Right renal cortex interstitium (tissue), 3 donors: ENCODE results near the gene FTCD. TPM values are rescaled to one million over a fixed set of nuclear protein-coding genes. Genes with fewer than 3 reads are reported as not detected.
"Not testable (repeated sequence)": the region's sequence is repeated elsewhere in the genome, so short reads cannot be mapped to it uniquely, and the experiment has no call there.

Experiments used
- DNase-seq, 3 donors: peaks; one replicate each; pipeline ENCODE4 v3.0.0-alpha.2; 2013; ENCODE audit warnings: low read depth in 3 of 3, low spot score in 2 of 3
- polyA plus RNA-seq, 3 donors: library from polyadenylated mRNA; unstranded; fragments of 120-200 nt; gene quantifications; one replicate each; pipeline ENCODE4 v1.2.1, GENCODE V29; 2013; ENCODE audit not compliant: insufficient read length in 3 of 3

The FTCD gene
- polyA plus RNA-seq, 3 donors, result 15.1 to 23.2 (median 22.6) TPM

GRCh38 chr21:46171996-46172862 lies 16.9 kb upstream of the FTCD start:
- no peak for DNase-seq

- no peak for DNase-seq
Measured at GRCh38 chr21:46171585-46171984, 16.2 kb upstream of the FTCD start.

GRCh38 chr21:46170436-46171193 lies 15.2 kb upstream of the FTCD start:
- not testable (repeated sequence) for DNase-seq

- no peak for DNase-seq
Measured at GRCh38 chr21:46168659-46169386, 13.4 kb upstream of the FTCD start.

GRCh38 chr21:46168238-46168637 lies 12.9 kb upstream of the FTCD start:
- DNase-seq, result no peak

GRCh38 chr21:46165098-46165497 lies 9.7 kb upstream of the FTCD start:
- DNase-seq, result no peak

GRCh38 chr21:46163380-46163779 lies 8.0 kb upstream of the FTCD start:
- DNase-seq, result no peak

GRCh38 chr21:46161633-46162592 lies 6.5 kb upstream of the FTCD start:
- DNase-seq, result no peak

- DNase-seq, result no peak
Measured at GRCh38 chr21:46160907-46161632, 5.7 kb upstream of the FTCD start.

- no peak for DNase-seq
Measured at GRCh38 chr21:46160657-46160906, 5.2 kb upstream of the FTCD start.

- no peak for DNase-seq
Measured at GRCh38 chr21:46159841-46160656, 4.7 kb upstream of the FTCD start.

GRCh38 chr21:46159390-46159789 lies 4.0 kb upstream of the FTCD start:
- DNase-seq, result no peak

GRCh38 chr21:46158666-46159300 lies 3.4 kb upstream of the FTCD start:
- DNase-seq, result no peak

GRCh38 chr21:46157987-46158451 lies 2.6 kb upstream of the FTCD start:
- no peak for DNase-seq

- DNase-seq, result no peak
Measured at GRCh38 chr21:46157396-46157986, 2.1 kb upstream of the FTCD start.

GRCh38 chr21:46156678-46157077 lies 1.3 kb upstream of the FTCD start:
- DNase-seq, result no peak

GRCh38 chr21:46156378-46156645 lies 933 bp upstream of the FTCD start:
- no peak for DNase-seq

GRCh38 chr21:46154955-46155513 lies 345 bp downstream of the FTCD start:
- DNase-seq, result no peak
